GM19468 (cell line): ENCODE data around the gene NOS3.
"Not testable (repeated sequence)": the region's sequence is repeated elsewhere in the genome, so short reads cannot be mapped to it uniquely, and the experiment has no call there.

Source experiments
- ATAC-seq: cut with Tn5 transposase; IDR thresholded peaks from one replicate; pipeline ENCODE4 v1.9.1; 2021; ENCODE audit warnings: mild to moderate bottlenecking, moderate library complexity, moderate number of reproducible peaks; ENCODE audit not compliant: unreplicated experiment; ENCODE audit errors: extremely low read depth

The NOS3 gene

GRCh38 chr7:151013356-151013732, 22.5 kb downstream of the NOS3 start:
- ATAC-seq: no peak

- ATAC-seq: no peak
These were observed 23.1 kb downstream of the NOS3 start for GRCh38 chr7:151013733-151014497.

- ATAC-seq: no peak
These were observed 24.1 kb downstream of the NOS3 start for GRCh38 chr7:151014950-151015349.

DNA sequence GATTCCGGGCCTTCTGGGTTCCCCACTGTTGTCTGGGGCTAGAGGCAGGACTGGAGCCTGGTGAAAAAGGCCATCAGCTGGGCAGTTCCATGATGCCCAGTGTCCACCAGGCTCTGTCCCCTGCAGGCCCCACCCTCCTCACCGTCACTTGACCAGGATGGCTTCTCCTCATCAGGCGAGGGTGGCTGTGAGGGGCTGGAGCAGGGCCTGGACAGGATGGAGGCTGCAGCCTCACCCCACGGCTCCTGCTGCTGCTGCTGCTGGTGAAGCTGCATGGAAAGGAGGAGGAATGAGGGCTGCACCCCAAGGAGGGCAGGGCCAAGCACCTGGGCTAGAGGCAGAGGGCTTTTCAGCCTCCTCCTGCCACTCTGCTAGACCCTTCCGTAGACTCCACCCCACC, 25.1 kb downstream of the NOS3 start:
- no peak for ATAC-seq

DNA sequence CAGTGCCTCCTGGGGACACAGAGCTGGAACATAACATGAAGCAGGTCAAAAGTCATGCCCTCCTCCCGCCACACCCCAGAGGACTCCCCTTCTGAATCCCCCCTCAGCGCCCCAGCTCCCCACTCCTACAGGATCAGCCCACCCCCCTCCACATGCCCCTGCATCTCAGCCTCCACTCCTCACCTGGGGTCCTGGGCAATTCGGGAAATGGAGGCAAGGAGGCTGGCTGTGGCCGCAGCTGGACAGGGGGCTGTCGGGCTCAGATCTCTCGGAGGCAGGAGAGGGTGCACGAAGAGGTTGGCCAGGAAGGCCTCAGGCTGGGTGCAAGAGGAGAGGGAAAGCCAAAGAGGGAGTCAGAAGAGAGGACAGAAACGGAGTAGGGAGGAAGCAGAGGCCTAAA, 25.7 kb downstream of the NOS3 start:
- ATAC-seq: no peak

- ATAC-seq: no peak
These were observed 26.1 kb downstream of the NOS3 start for GRCh38 chr7:151016942-151017341.

- no peak for ATAC-seq
These were observed 26.6 kb downstream of the NOS3 start for GRCh38 chr7:151017370-151017952.

DNA sequence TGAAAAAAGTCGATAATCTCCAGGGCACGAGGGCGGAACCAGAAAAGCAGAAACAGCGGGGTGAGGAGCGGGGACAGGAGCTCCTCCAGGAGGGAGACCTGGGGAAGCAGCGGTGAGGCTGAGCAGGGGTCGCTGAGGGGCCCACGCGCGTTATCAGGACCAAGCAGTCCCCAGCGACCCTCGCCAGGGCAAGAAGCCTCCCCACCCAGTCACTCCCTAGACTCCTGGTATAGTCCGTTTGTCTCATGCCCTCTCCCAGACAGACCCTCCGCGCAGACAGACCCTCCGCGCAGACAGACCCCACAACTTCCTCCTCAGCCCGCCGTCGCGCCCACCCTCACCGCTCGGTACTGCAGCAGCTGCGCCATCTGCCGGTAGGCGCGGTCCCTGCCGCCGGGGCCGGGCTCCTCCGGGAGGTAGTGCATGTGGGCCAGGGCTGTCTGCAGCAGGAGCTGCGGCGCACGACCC, 27.2 kb downstream of the NOS3 start:
- ATAC-seq: no peak

- no peak for ATAC-seq
These were observed 27.8 kb downstream of the NOS3 start for GRCh38 chr7:151018421-151019129.

DNA sequence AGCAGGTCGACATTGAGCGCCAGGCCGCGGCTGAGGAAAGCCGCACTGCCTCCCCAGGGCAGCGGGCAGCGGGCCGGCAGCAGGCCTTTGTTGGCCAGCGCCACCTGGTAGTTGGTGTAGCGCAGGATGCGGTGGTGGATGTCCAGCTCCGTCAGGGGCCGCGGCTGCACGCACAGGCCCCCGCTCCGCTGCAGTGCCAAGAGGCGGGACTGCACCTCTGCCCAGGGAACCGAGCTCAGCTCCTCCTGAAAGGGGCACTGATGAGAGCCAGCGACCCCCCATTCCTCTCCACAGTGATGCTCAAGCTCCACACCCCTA, 28.3 kb downstream of the NOS3 start:
- no peak for ATAC-seq

GRCh38 chr7:151020231-151020630, 29.4 kb downstream of the NOS3 start:
- no peak for ATAC-seq

DNA sequence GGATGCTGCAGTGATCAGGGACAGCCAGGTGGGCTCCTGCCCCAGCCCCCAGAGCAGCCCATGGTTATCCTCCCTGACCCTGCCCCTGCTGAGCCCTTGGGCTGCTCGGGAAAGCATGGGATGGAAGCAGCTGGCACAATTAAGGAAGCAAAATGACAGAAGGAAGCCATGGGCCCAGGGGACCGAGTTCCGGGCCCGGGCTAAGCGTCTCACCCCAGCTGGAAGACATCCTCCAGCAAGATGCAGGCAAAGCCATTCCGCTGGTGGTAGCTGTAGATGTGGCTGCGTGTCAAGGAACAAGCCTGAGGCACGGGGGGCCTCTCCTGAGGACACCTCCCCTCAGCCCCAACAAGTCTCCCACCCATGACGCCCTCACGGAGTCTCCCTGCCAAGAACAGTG, 32.4 kb downstream of the NOS3 start:
- no peak for ATAC-seq

DNA sequence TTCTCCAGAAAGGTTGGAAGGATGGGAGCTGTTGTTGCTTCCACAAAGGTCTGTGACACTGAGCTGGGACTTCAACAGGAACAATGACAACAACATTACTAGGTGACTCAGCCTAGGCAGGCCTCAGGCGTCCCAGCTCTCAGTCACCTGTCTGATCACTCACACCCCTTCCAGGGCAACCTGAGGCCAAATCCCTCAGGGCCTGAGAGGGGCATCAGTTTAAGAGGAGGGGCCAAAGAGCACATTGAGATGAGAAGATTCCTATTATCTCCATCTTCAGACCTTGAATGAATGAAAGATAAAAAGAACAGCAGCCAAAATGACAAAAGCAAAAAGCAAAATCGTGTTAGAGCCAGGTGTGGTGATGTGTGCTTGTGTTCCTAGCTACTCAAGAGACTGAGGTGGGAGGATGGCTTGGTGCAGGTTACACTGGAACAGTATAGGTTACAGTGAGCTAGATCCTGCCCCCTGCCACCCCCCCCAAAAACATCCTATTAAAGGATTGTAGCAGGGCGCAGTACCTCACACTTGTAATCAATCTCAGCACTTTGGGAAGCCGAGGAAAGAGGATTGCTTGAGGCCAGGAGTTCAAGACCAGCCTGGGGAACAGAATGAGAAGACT, 33.7 kb downstream of the NOS3 start, which contains the start of gene ATG9B:
Gene ATG9B (minus strand): TSS at position 60 of the 622 bp plus-strand sequence. CDS start 71 bp downstream, outside the sequence.
- ATAC-seq: no peak

DNA sequence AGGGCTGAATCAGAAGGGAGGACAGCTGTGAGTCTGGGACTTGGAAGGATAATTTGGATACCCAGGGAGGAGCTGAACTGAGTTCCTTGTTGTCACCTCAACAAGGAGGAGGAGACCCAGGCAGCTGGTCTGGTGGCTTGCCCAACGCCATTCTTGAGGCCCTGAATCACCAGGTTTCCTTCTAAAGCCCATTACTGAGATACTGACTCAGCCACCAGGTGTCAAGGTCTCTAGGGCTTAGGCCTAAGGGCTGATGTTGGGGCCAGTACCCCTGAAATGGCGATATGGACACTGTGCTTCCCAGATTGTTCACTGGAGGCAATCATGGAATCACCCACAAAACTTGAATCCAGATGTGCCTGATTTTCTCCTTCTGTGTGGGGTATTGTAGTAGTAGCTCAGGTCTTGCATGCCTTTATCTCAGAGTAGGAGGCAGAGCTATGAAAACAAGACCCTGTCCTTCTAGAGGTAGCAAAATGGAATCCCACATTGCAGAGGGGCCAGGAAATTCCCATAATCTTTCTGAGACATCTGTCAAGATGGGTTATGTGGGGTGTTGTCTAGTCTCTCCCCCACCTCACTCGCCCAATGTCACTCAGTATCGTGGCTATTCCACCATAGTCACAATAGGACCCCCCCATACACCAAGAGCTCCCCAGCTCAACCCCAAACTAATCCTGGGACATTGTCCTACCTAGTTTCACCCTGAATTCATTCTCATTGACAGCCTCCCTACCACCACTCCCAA, 35.3 kb downstream of the NOS3 start:
- no peak for ATAC-seq

- not testable (repeated sequence) for ATAC-seq
These were observed 36.2 kb downstream of the NOS3 start for GRCh38 chr7:151026771-151027727.

DNA sequence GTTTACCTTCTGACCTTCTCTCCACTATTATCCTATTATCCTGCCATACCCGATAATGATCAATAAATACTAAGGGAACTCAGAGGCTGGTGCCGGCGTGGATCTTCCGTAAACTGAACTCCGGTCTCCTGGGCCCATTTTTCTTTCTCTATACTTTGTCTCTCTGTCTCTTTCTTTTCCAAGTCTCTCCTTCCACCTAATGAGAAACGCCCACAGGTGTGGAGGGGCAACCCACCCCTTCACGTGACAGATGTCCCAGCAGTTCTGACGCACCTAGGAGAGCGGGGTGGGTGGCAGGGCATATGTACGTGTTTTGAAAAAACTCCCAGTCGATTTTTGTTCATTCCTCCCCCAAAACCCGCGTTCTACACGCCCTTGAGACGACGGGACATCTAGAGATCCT, 36.9 kb downstream of the NOS3 start:
- not testable (repeated sequence) for ATAC-seq

GRCh38 chr7:151028131-151028947, 37.5 kb downstream of the NOS3 start, which contains the start of gene ABCB8:
TSS of gene ABCB8 (plus strand) at chr7:151028450. CDS start at chr7:151028516, 66 bp downstream.
- ATAC-seq: peak; percentile 90

DNA sequence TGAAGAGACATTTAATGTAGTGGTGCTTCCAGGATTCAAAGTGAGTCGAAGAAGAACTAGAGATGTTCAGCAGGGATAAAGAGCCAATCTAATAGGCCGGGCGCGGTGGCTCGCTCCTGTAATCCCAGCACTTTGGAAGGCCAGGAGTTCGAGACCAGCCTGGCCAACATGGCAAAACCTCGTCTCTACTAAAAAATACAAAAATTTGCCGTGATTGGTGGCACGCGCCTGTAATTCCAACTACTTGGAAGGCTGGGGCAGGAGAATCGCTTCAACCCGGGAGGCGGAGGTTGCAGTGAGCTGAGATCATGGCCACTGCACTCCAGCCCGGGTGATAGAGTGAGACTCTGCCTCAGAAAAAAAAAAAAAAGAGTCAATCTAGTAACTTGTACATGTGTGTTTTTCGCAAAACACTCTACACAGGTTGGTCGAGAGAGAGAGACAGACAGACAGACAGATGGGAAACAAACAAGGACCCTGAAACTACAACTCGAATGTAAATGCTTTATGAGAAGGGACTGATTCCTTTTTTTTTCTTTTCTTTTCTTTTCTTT, 38.2 kb downstream of the NOS3 start:
- ATAC-seq: no peak
